ENCODE measurements around the gene CDC14A.

DNA sequence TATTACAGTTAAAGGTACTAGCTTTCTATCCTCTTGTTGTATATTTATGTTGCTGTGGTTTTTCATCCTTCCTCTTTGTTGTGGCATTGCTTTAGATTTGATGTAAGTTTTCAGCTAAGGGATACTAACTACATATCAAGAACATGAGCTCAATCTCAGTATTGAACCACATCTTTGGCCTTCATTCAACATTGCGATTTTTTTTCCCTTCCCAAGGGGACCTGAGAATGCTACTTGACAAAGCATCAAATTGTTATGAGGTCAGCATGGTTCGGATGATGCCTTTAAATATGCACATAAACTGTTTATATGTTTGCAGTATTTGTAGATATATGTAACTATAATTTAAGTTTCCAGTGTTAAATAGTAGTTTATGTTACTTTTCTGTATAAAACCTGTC lies 153.9 kb downstream of the CDC14A start:
- TF ChIP-seq, protein P1, sequence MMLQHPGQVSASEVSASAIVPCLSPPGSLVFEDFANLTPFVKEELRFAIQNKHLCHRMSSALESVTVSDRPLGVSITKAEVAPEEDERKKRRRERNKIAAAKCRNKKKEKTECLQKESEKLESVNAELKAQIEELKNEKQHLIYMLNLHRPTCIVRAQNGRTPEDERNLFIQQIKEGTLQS (IDR thresholded peaks at IDR 0.05; ENCODE audit: insufficient read depth, low read depth, low read length) = no peak
- TF ChIP-seq SP1 (IDR thresholded peaks at IDR 0.05; ENCODE audit: low read depth, low read length) = no peak
- TF ChIP-seq, protein P2, sequence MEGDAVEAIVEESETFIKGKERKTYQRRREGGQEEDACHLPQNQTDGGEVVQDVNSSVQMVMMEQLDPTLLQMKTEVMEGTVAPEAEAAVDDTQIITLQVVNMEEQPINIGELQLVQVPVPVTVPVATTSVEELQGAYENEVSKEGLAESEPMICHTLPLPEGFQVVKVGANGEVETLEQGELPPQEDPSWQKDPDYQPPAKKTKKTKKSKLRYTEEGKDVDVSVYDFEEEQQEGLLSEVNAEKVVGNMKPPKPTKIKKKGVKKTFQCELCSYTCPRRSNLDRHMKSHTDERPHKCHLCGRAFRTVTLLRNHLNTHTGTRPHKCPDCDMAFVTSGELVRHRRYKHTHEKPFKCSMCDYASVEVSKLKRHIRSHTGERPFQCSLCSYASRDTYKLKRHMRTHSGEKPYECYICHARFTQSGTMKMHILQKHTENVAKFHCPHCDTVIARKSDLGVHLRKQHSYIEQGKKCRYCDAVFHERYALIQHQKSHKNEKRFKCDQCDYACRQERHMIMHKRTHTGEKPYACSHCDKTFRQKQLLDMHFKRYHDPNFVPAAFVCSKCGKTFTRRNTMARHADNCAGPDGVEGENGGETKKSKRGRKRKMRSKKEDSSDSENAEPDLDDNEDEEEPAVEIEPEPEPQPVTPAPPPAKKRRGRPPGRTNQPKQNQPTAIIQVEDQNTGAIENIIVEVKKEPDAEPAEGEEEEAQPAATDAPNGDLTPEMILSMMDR (IDR thresholded peaks at IDR 0.05; ENCODE audit: control extremely low read depth in 1 of 3, insufficient read depth in 1 of 3, low read depth in 1 of 3, low read length in 3 of 3) = no peak
- no peak for TF ChIP-seq KDM5A (IDR thresholded peaks at IDR 0.05; ENCODE audit: low read length)
- TF ChIP-seq, protein P3, sequence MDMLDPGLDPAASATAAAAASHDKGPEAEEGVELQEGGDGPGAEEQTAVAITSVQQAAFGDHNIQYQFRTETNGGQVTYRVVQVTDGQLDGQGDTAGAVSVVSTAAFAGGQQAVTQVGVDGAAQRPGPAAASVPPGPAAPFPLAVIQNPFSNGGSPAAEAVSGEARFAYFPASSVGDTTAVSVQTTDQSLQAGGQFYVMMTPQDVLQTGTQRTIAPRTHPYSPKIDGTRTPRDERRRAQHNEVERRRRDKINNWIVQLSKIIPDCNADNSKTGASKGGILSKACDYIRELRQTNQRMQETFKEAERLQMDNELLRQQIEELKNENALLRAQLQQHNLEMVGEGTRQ (IDR thresholded peaks at IDR 0.05; ENCODE audit: low read length) = no peak
- no peak for TF ChIP-seq POLR2A (IDR thresholded peaks at IDR 0.05; ENCODE audit: control extremely low read depth in 1 of 2, low read depth in 2 of 2, low read length in 2 of 2)
- no peak for TF ChIP-seq POLR2AphosphoS5 (IDR thresholded peaks at IDR 0.05; ENCODE audit: low read depth, low read length)
- TF ChIP-seq SRF (IDR thresholded peaks at IDR 0.05; ENCODE audit: low read depth, low read length) = no peak
- no peak for TF ChIP-seq RAD21 (IDR thresholded peaks at IDR 0.05 in 1 of 2, conservative IDR thresholded peaks at IDR 0.05 in 1 of 2; ENCODE audit: low read depth in 2 of 2, low read length in 2 of 2)
- TF ChIP-seq EP300 (IDR thresholded peaks at IDR 0.05; ENCODE audit: borderline replicate concordance in 1 of 2, low read depth in 2 of 2, low read length in 2 of 2) = no peak
- no peak for TF ChIP-seq SIRT6 (IDR thresholded peaks at IDR 0.05; ENCODE audit: low read length)
- TF ChIP-seq TAF1 (IDR thresholded peaks at IDR 0.05; ENCODE audit: low read depth, low read length) = no peak
- TF ChIP-seq ZNF274 (IDR thresholded peaks at IDR 0.05; ENCODE audit: borderline replicate concordance, extremely low read depth, low read length) = no peak

All from H1 (cell line).